ENCODE measurements around the gene ZBTB7C.

DNA sequence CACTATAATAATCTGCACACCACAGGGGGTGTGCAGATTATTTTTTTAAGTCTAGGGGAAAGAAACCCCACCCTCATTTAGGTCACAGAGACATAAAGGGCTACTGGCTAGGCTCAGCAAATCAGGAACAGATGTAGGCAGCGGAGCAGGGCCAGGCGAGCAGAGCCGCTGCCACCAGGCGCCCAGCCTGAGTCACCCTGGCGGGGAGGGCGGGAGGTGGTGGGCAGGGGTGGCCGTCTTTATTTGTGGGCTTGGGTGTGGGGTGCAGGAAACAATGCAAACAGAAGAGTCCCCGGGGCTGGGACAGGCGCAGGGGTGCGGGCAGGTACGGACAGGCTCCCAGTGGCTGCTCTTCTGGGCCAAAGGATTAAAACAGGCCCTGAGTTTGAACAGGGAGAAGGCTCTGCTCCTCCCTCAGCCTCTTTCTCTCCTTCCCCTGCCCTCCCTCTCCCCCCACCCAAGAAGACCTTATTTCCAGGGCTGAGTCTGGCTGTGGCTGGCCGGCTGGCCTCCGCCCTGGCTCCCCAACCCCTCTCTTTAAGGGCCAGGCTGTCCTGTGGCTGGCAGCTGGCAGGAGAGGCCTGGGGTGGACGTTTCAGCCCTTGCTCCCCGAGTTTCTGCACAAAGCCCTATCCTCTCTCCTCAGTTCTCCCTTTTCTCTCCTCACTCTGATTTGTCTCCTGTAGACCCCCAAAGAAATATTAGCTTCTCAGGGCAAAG is 335.8 kb downstream of the ZBTB7C start:
- TF ChIP-seq, protein P1, sequence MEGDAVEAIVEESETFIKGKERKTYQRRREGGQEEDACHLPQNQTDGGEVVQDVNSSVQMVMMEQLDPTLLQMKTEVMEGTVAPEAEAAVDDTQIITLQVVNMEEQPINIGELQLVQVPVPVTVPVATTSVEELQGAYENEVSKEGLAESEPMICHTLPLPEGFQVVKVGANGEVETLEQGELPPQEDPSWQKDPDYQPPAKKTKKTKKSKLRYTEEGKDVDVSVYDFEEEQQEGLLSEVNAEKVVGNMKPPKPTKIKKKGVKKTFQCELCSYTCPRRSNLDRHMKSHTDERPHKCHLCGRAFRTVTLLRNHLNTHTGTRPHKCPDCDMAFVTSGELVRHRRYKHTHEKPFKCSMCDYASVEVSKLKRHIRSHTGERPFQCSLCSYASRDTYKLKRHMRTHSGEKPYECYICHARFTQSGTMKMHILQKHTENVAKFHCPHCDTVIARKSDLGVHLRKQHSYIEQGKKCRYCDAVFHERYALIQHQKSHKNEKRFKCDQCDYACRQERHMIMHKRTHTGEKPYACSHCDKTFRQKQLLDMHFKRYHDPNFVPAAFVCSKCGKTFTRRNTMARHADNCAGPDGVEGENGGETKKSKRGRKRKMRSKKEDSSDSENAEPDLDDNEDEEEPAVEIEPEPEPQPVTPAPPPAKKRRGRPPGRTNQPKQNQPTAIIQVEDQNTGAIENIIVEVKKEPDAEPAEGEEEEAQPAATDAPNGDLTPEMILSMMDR (IDR thresholded peaks at IDR 0.05; ENCODE audit: insufficient read depth, low read length, poor library complexity, severe bottlenecking) = no peak
- TF ChIP-seq EZH2phosphoT487 (conservative IDR thresholded peaks at IDR 0.05; ENCODE audit: low read length) = no peak

Measured in SU-DHL-6 (cell line).